Panc1 (cell line): ENCODE data around the gene ACSBG1. TPM values are rescaled to one million over a fixed set of nuclear protein-coding genes. Genes with fewer than 3 reads are reported as not detected.

Experiments
- ATAC-seq: fragments of 200-7000 bp; cut with Tn5 transposase; 2 replicates; pipeline ENCODE4 v1.9.1; 2020; ENCODE audit warnings: mild to moderate bottlenecking, moderate library complexity
- BruUV-seq: library from RNA; stranded (reverse); fragments of 400-500 nt; replicated peaks from 2 replicates; lab custom pipeline; 2021; lab: Mats Ljungman, UMichigan
- CTCF ChIA-PET: fragments of 300-600 bp; sonication (Branson Sonifier 250); formaldehyde crosslinking; loops from one replicate; lab custom pipeline; 2022; ENCODE audit warnings: antibody characterized with exemption; lab: Charles Lee
- POLR2A ChIA-PET: fragments of 300-600 bp; sonication (Branson Sonifier 250); formaldehyde crosslinking; loops from one replicate; lab custom pipeline; 2022; ENCODE audit warnings: antibody characterized with exemption; lab: Charles Lee
- DNase-seq: peaks from one replicate; pipeline ENCODE4 v3.0.0-alpha.2; 2010; ENCODE audit warnings: low read depth, low spot score
- H3K27ac ChIP-seq: 2 replicates; pipeline ENCODE4 v1.5.1; 2011; ENCODE audit warnings: mild to moderate bottlenecking, low read length, inconsistent platforms
- H3K27me3 ChIP-seq: fragments of 200-500 bp; sonication (Bioruptor generic); 2 replicates; pipeline ENCODE4 v1.6.0; 2014; ENCODE audit warnings: low read length, inconsistent platforms; ENCODE audit not compliant: control insufficient read depth, insufficient read depth
- H3K36me3 ChIP-seq: fragments of 200-500 bp; sonication (Bioruptor generic); 2 replicates; pipeline ENCODE4 v1.5.1; 2014; ENCODE audit warnings: inconsistent platforms, mild to moderate bottlenecking, low read length, moderate library complexity; ENCODE audit not compliant: control insufficient read depth, insufficient read depth
- H3K4me1 ChIP-seq: 2 replicates; pipeline ENCODE4 v1.5.1; 2011; ENCODE audit warnings: inconsistent platforms, mild to moderate bottlenecking, low read length, moderate library complexity; ENCODE audit not compliant: control insufficient read depth, insufficient read depth
- H3K4me3 ChIP-seq, 2 experiments: 2 replicates each; pipeline ENCODE4 v1.5.1; 2011 to 2012; ENCODE audit warnings: low read depth in 2 of 2, low read length in 2 of 2, mild to moderate bottlenecking in 2 of 2, inconsistent platforms in 1 of 2, moderate library complexity in 1 of 2
- H3K9me3 ChIP-seq: fragments of 200-500 bp; sonication (Bioruptor generic); 2 replicates; pipeline ENCODE4 v1.5.1; 2014; ENCODE audit warnings: low read depth, mild to moderate bottlenecking, inconsistent platforms, low read length, moderate library complexity; ENCODE audit not compliant: control insufficient read depth, insufficient read depth
- POLR2AphosphoS5 ChIP-seq: IDR thresholded peaks from 2 replicates; pipeline ENCODE4 v1.6.1; 2012; ENCODE audit warnings: mild to moderate bottlenecking, low read depth, low read length, moderate library complexity
- SIN3A ChIP-seq: IDR thresholded peaks from 2 replicates; pipeline ENCODE4 v1.6.1; 2012; ENCODE audit warnings: low read depth, mild to moderate bottlenecking, low read length, moderate library complexity, borderline replicate concordance; ENCODE audit not compliant: insufficient read depth
- TCF7L2 ChIP-seq: IDR thresholded peaks from 2 replicates; pipeline ENCODE4 v1.6.1; 2011; ENCODE audit warnings: mild to moderate bottlenecking, low read depth, low read length, inconsistent platforms
- in situ Hi-C: cut with HindIII; loops from 2 replicates; pipeline ENCODE4 v1.10.0; 2016; ENCODE audit warnings: low sequenced_read_pairs, low pct_unique_long_range_greater_than_20kb
- intact Hi-C: fragments of 100-400 bp; cut with micrococcal nuclease; formaldehyde crosslinking; loops from one replicate; pipeline ENCODE4 v1.10.0; 2022; ENCODE audit not compliant: unreplicated experiment
- total RNA-seq: library from RNA; stranded (reverse); gene quantifications from one replicate; pipeline ENCODE4 v1.2.1, GENCODE V29; 2021; ENCODE audit not compliant: unreplicated experiment
- TF ChIP-seq, protein P1 (sequence below), 2 experiments: IDR thresholded peaks; 2 replicates each; pipeline ENCODE4 v1.6.1; 2011 to 2012; ENCODE audit warnings: low read depth in 2 of 2, control low read depth in 1 of 2, low read length in 1 of 2, mild to moderate bottlenecking in 1 of 2, moderate library complexity in 1 of 2; ENCODE audit not compliant: insufficient read depth in 1 of 2
- TF ChIP-seq, protein P2 (sequence below): fragments of 450-650 bp; IDR thresholded peaks from 2 replicates; pipeline ENCODE4 v1.5.1; 2017; ENCODE audit warnings: mild to moderate bottlenecking

The ACSBG1 gene
- total RNA-seq, 1 experiment from 2014 or later = 0.31 TPM

- no peak overlapping the region for H3K27ac ChIP-seq
- BruUV-seq = no TSS peak
- DNase-seq (no peak), ATAC-seq (no peak)
- no peaks in the 10 kb centered on the region for H3K27me3 ChIP-seq
- no peaks in the 10 kb centered on the region for H3K9me3 ChIP-seq
- intact Hi-C loops (no loop called here), in situ Hi-C loops (loop anchor here (25.0 kb wide), 1 partner anchor 116 kb away; the partner anchor contains the start of gene DNAJA4)
- POLR2A ChIA-PET = no interaction called here
- peaks cover 13% of the 10 kb centered on the region for H3K4me1 ChIP-seq
- no peak overlapping the region for H3K4me3 ChIP-seq
- TF ChIP-seq, protein P1, sequence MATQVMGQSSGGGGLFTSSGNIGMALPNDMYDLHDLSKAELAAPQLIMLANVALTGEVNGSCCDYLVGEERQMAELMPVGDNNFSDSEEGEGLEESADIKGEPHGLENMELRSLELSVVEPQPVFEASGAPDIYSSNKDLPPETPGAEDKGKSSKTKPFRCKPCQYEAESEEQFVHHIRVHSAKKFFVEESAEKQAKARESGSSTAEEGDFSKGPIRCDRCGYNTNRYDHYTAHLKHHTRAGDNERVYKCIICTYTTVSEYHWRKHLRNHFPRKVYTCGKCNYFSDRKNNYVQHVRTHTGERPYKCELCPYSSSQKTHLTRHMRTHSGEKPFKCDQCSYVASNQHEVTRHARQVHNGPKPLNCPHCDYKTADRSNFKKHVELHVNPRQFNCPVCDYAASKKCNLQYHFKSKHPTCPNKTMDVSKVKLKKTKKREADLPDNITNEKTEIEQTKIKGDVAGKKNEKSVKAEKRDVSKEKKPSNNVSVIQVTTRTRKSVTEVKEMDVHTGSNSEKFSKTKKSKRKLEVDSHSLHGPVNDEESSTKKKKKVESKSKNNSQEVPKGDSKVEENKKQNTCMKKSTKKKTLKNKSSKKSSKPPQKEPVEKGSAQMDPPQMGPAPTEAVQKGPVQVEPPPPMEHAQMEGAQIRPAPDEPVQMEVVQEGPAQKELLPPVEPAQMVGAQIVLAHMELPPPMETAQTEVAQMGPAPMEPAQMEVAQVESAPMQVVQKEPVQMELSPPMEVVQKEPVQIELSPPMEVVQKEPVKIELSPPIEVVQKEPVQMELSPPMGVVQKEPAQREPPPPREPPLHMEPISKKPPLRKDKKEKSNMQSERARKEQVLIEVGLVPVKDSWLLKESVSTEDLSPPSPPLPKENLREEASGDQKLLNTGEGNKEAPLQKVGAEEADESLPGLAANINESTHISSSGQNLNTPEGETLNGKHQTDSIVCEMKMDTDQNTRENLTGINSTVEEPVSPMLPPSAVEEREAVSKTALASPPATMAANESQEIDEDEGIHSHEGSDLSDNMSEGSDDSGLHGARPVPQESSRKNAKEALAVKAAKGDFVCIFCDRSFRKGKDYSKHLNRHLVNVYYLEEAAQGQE (IDR thresholded peaks at IDR 0.05; ENCODE audit: insufficient read depth in 1 of 2, low read depth in 2 of 2, low read length in 1 of 2) = no peak
- TF ChIP-seq SIN3A (no peak), POLR2AphosphoS5 (no peak), TCF7L2 (no peak)
- TF ChIP-seq, protein P2, sequence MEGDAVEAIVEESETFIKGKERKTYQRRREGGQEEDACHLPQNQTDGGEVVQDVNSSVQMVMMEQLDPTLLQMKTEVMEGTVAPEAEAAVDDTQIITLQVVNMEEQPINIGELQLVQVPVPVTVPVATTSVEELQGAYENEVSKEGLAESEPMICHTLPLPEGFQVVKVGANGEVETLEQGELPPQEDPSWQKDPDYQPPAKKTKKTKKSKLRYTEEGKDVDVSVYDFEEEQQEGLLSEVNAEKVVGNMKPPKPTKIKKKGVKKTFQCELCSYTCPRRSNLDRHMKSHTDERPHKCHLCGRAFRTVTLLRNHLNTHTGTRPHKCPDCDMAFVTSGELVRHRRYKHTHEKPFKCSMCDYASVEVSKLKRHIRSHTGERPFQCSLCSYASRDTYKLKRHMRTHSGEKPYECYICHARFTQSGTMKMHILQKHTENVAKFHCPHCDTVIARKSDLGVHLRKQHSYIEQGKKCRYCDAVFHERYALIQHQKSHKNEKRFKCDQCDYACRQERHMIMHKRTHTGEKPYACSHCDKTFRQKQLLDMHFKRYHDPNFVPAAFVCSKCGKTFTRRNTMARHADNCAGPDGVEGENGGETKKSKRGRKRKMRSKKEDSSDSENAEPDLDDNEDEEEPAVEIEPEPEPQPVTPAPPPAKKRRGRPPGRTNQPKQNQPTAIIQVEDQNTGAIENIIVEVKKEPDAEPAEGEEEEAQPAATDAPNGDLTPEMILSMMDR = no peak
- H3K36me3 ChIP-seq = no peaks in the 10 kb centered on the region; the same call in 1 of the 2 replicates
- CTCF ChIA-PET = no interaction called here
Measured at GRCh38 chr15:78146425-78147154, 87.8 kb downstream of the ACSBG1 start.

DNA sequence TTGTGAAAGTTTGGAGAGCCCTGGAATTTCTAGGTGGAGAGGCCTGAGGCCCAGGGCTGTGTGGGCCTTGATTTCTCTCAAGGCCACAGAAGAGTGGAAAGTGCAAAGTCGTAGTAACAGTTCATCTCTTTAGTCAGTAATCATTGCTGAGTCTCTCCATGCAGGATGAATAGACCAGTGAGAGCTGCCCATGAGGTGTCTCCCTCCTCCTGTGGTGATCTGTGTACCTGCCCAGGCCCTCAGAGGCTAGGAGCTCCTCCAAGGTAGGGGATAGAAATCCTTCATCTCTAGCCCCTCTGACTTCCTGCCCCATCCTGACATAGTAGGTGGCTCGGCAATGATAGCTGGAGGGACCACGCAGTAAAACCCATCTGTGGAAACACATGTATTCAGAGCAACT, 92.0 kb downstream of the ACSBG1 start:
- BruUV-seq = no TSS peak
- intact Hi-C loops = no loop called here
- Histone ChIP-seq H3K9me3 (no peaks in the 10 kb centered on the region), H3K36me3 (no peaks in the 10 kb centered on the region), H3K4me3 (no peak overlapping the region), H3K27ac (no peak overlapping the region), H3K27me3 (no peaks in the 10 kb centered on the region), H3K4me1 (no peaks in the 10 kb centered on the region)
- ChIA-PET POLR2A (interaction anchor here (0.5 kb wide), 1 partner anchor 10 kb away, joined by 4 read pairs; no protein-coding TSS in a partner anchor), CTCF (no interaction called here)
- ATAC-seq = no peak
- no peak for DNase-seq
- in situ Hi-C loops = loop anchor here (25.0 kb wide), 1 partner anchor 120 kb away; the partner anchor contains the start of gene DNAJA4
- TF ChIP-seq, protein P1 (IDR thresholded peaks at IDR 0.05; ENCODE audit: insufficient read depth in 1 of 2, low read depth in 2 of 2, low read length in 1 of 2) = no peak
- no peak for TF ChIP-seq POLR2AphosphoS5
- no peak for TF ChIP-seq SIN3A
- TF ChIP-seq, protein P2 = no peak
